SU-DHL-6 (cell line): ENCODE measurements around the gene RFWD3.
"Not testable (repeated sequence)": the region's sequence is repeated elsewhere in the genome, so short reads cannot be mapped to it uniquely, and the experiment has no call there.

Experiments used
- H2AFZ ChIP-seq: fragments of 200-600 bp; sonication (generic); 2 replicates; pipeline ENCODE4 v1.6.1; 2014; ENCODE audit warnings: low read depth, mild to moderate bottlenecking, moderate library complexity, mixed read lengths, antibody characterized with exemption, low read length; ENCODE audit not compliant: severe bottlenecking
- H3F3A ChIP-seq: fragments of 200-600 bp; shearing (Covaris generic); 2 replicates; pipeline ENCODE4 v1.6.0; 2016; ENCODE audit warnings: antibody characterized with exemption, mild to moderate bottlenecking; ENCODE audit not compliant: insufficient read depth
- H3K27ac ChIP-seq: fragments of 200-600 bp; sonication (generic); 2 replicates; pipeline ENCODE4 v1.5.1; 2016; ENCODE audit warnings: low read depth, mild to moderate bottlenecking, low read length, moderate library complexity, mixed read lengths
- H3K27me3 ChIP-seq: fragments of 200-600 bp; sonication (generic), shearing (Covaris generic); 2 replicates; pipeline ENCODE4 v1.6.0; 2014; ENCODE audit warnings: mild to moderate bottlenecking, low read length
- H3K36me3 ChIP-seq: fragments of 200-600 bp; sonication (generic); 2 replicates; pipeline ENCODE4 v1.6.1; 2014; ENCODE audit warnings: mild to moderate bottlenecking, low read length, mixed read lengths
- H3K4me2 ChIP-seq: fragments of 300-600, 200-600 bp; shearing (Covaris generic), sonication (generic); 2 replicates; pipeline ENCODE4 v1.6.0; 2014; ENCODE audit warnings: low read length, low read depth, mild to moderate bottlenecking; ENCODE audit not compliant: poor library complexity, severe bottlenecking
- H3K4me3 ChIP-seq: fragments of 200-600 bp; sonication (generic); 2 replicates; pipeline ENCODE4 v1.5.1; 2014; ENCODE audit warnings: antibody characterized with exemption, low read length, mild to moderate bottlenecking, mixed read lengths; ENCODE audit not compliant: insufficient read depth, poor library complexity, severe bottlenecking
- H3K79me2 ChIP-seq: fragments of 200-600 bp; sonication (generic); 2 replicates; pipeline ENCODE4 v1.6.1; 2014; ENCODE audit warnings: mild to moderate bottlenecking, low read length, moderate library complexity; ENCODE audit not compliant: insufficient read depth
- H3K9ac ChIP-seq: fragments of 200-600 bp; sonication (generic); 2 replicates; pipeline ENCODE4 v1.7.0; 2014; ENCODE audit warnings: mild to moderate bottlenecking, low read length
- H3K9me2 ChIP-seq: fragments of 200-600 bp; sonication (generic); replicated peaks from 2 replicates; pipeline ENCODE4 v1.6.1; 2014; ENCODE audit warnings: low read length; ENCODE audit not compliant: insufficient read depth
- H3K9me3 ChIP-seq: fragments of 200-600 bp; sonication (generic); 2 replicates; pipeline ENCODE4 v1.6.1; 2014; ENCODE audit warnings: low read length, mixed read lengths; ENCODE audit not compliant: insufficient read depth
- H4K20me1 ChIP-seq: fragments of 200-600 bp; sonication (generic); 2 replicates; pipeline ENCODE4 v1.6.1; 2014; ENCODE audit warnings: low read depth, mild to moderate bottlenecking, antibody characterized with exemption, low read length, moderate library complexity, mixed read lengths
- EZH2phosphoT487 ChIP-seq: fragments of 200-600 bp; sonication (generic), shearing (Covaris generic); conservative IDR thresholded peaks from 2 replicates; pipeline ENCODE4 v1.6.1; 2018; ENCODE audit warnings: mild to moderate bottlenecking, antibody characterized with exemption, low read length, moderate library complexity, mixed read lengths
- TF ChIP-seq, protein P1 (sequence below): fragments of 200-600 bp; sonication (generic); IDR thresholded peaks from one replicate; pipeline ENCODE4 v1.5.1; 2017; ENCODE audit warnings: antibody characterized with exemption, mild to moderate bottlenecking, low read length, moderate library complexity; ENCODE audit not compliant: insufficient read depth, poor library complexity, severe bottlenecking

Gene RFWD3

DNA sequence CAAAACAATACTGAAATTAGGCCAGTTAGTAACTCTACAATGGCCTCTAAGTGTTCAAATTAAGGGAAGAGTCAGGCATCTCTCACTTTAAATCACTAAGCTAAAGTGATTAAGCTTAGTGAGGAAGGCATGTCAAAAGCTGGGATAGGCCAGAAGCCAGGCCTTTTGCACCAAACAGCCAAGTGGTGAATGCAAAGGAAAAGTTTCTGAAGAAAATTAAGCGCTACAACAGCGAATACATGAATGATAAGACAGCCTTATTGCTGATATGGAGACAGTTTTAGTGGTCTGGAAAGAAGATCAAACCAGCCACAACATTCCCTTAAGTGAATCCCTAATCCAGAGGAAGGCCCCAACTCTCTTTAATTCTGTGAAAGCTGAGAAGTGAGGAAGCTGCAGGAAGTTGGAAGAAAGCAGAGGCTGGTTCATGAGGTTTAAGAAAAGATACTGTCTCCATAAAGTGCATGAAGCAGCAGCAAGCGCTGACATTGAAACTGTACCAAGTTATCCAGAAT lies 12.1 kb downstream of the RFWD3 start:
- Histone ChIP-seq H4K20me1 (peaks cover 53% of the 10 kb centered on the region), H3F3A (peaks cover 6% of the 10 kb centered on the region; the same call in 1 of the 2 replicates), H3K9me3 (no peaks in the 10 kb centered on the region), H3K27ac (no peak overlapping the region), H3K9me2 (no peaks in the 10 kb centered on the region), H3K27me3 (no peaks in the 10 kb centered on the region), H3K36me3 (peaks cover 54% of the 10 kb centered on the region), H3K4me3 (no peak overlapping the region), H2AFZ (no peak overlapping the region), H3K4me2 (no peak overlapping the region), H3K79me2 (peaks cover 96% of the 10 kb centered on the region), H3K9ac (no peak overlapping the region)
- TF ChIP-seq, protein P1, sequence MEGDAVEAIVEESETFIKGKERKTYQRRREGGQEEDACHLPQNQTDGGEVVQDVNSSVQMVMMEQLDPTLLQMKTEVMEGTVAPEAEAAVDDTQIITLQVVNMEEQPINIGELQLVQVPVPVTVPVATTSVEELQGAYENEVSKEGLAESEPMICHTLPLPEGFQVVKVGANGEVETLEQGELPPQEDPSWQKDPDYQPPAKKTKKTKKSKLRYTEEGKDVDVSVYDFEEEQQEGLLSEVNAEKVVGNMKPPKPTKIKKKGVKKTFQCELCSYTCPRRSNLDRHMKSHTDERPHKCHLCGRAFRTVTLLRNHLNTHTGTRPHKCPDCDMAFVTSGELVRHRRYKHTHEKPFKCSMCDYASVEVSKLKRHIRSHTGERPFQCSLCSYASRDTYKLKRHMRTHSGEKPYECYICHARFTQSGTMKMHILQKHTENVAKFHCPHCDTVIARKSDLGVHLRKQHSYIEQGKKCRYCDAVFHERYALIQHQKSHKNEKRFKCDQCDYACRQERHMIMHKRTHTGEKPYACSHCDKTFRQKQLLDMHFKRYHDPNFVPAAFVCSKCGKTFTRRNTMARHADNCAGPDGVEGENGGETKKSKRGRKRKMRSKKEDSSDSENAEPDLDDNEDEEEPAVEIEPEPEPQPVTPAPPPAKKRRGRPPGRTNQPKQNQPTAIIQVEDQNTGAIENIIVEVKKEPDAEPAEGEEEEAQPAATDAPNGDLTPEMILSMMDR: no peak
- no peak for TF ChIP-seq EZH2phosphoT487

DNA sequence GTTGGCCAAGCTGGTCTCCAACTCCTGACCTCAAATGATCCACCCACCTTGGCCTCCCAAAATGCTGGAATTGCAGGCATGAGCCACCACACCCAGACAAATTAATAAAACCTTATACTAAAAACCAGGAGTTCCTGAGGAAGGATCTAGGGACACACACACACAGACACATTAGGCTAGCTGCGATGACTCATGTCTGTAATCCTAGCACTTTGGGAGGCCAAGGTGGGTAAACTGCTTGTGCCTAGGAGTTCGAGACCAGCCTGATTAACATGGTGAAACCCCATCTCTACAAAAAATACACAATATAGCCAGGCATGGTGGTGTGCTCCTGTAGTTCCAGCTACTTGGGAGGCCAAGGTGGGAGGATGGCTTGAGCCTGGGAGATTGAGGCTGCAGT lies 13.8 kb downstream of the RFWD3 start:
- not testable (repeated sequence) for H3K27me3 ChIP-seq, H3F3A ChIP-seq, H2AFZ ChIP-seq, H3K9me2 ChIP-seq, H3K4me3 ChIP-seq, H3K9ac ChIP-seq, H3K27ac ChIP-seq, H3K4me2 ChIP-seq, H3K9me3 ChIP-seq
- Histone ChIP-seq H4K20me1 (peaks cover 40% of the 10 kb centered on the region), H3K36me3 (peaks cover 49% of the 10 kb centered on the region), H3K79me2 (peaks cover 85% of the 10 kb centered on the region)

DNA sequence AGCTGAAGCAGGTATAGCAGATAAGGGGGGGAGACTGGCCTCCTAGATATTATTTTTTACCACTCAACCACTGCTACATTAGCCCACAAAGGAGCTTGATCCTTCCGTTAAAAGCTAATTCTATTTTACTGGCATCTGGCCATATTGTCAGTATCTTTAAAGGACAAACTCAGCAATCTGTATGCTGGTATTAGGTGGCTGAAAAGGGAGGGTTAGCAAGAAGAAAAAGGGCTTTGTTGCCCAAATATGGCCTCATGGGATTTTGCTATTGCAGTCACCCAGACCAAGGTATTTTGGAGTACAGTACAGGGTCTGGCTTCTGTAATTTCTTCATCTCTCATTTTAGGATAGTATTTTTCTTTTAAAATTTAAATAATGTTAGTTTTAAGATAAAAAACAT lies 14.4 kb downstream of the RFWD3 start:
- H3K27me3 ChIP-seq: no peaks in the 10 kb centered on the region
- no peak overlapping the region for H3K4me3 ChIP-seq
- no peak overlapping the region for H3K4me2 ChIP-seq
- H3K27ac ChIP-seq: no peak overlapping the region
- peaks cover 38% of the 10 kb centered on the region for H4K20me1 ChIP-seq
- H3K9ac ChIP-seq: no peak overlapping the region
- peaks cover 6% of the 10 kb centered on the region; the same call in 1 of the 2 replicates for H3F3A ChIP-seq
- TF ChIP-seq EZH2phosphoT487: no peak
- TF ChIP-seq, protein P1: no peak
- H2AFZ ChIP-seq: no peak overlapping the region
- H3K9me2 ChIP-seq: no peaks in the 10 kb centered on the region
- H3K79me2 ChIP-seq: peaks cover 78% of the 10 kb centered on the region
- H3K9me3 ChIP-seq: no peaks in the 10 kb centered on the region
- peaks cover 46% of the 10 kb centered on the region for H3K36me3 ChIP-seq

DNA sequence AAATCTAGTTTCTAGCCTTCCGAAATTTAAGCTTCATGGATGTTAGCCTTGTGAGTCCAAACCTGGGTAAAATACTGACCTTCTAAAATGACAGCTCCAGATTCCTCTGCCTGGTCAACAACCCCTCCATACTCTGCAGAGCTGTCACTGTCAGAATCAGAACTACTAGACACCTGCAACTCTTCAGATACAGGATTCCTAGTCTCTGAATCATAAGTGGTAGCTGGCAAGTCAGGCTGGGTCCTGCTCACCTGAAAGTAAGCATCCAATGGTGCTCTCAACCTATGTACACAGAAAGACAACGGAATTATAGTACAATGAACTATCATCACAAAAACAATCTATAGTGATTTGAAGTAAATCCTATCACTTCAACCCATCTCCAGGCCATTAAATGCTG lies 14.8 kb downstream of the RFWD3 start:
- no peak overlapping the region for H3K4me2 ChIP-seq
- H3K79me2 ChIP-seq: peaks cover 74% of the 10 kb centered on the region
- peaks cover 34% of the 10 kb centered on the region for H4K20me1 ChIP-seq
- no peak overlapping the region for H3K27ac ChIP-seq
- H3K27me3 ChIP-seq: no peaks in the 10 kb centered on the region
- H3K36me3 ChIP-seq: peaks cover 46% of the 10 kb centered on the region
- TF ChIP-seq, protein P1: no peak
- TF ChIP-seq EZH2phosphoT487: no peak
- H3K4me3 ChIP-seq: no peak overlapping the region
- H3K9me2 ChIP-seq: no peaks in the 10 kb centered on the region
- H3F3A ChIP-seq: peaks cover 6% of the 10 kb centered on the region; the same call in 1 of the 2 replicates
- H3K9ac ChIP-seq: no peak overlapping the region
- H3K9me3 ChIP-seq: no peaks in the 10 kb centered on the region
- no peak overlapping the region for H2AFZ ChIP-seq
